MCF 10A (cell line): ENCODE data around the gene NLRC5. TPM values are rescaled to one million over a fixed set of nuclear protein-coding genes. Genes with fewer than 3 reads are reported as not detected.

Experiments used
- BruUV-seq: library from RNA; stranded (reverse); fragments of 400-500 nt; replicated peaks from 2 replicates; lab custom pipeline; 2021; lab: Mats Ljungman, UMichigan
- CTCF ChIA-PET: fragments of 300-600 bp; sonication (Branson Sonifier 250); formaldehyde crosslinking; extraction: SDS; loops from one replicate; lab custom pipeline; 2021; ENCODE audit warnings: antibody characterized with exemption, inconsistent platforms; lab: Yijun Ruan, JAX
- POLR2A ChIA-PET: fragments of 300-600, 350-650 bp; sonication (Branson Sonifier 250); formaldehyde crosslinking; extraction: SDS; loops from one replicate; lab custom pipeline; 2020; ENCODE audit warnings: antibody characterized with exemption, inconsistent platforms; lab: Yijun Ruan, JAX
- DNase-seq: peaks from one replicate; pipeline ENCODE4 v3.0.0-alpha.2; 2018; ENCODE audit not compliant: unreplicated experiment
- H3K27ac Mint-ChIP-seq: one replicate; pipeline ENCODE4 v1.8.0; 2022; ENCODE audit warnings: mild to moderate bottlenecking, low read depth, mixed read lengths; ENCODE audit not compliant: unreplicated experiment
- H3K27me3 Mint-ChIP-seq: one replicate; pipeline ENCODE4 v1.8.0; 2022; ENCODE audit warnings: mixed read lengths; ENCODE audit not compliant: insufficient read depth, unreplicated experiment
- H3K36me3 Mint-ChIP-seq: one replicate; pipeline ENCODE4 v1.8.0; 2022; ENCODE audit warnings: mild to moderate bottlenecking, moderate library complexity, mixed read lengths; ENCODE audit not compliant: insufficient read depth, unreplicated experiment
- H3K4me1 Mint-ChIP-seq: one replicate; pipeline ENCODE4 v1.8.0; 2022; ENCODE audit warnings: mixed read lengths; ENCODE audit not compliant: insufficient read depth, unreplicated experiment
- H3K4me3 Mint-ChIP-seq: one replicate; pipeline ENCODE4 v1.8.0; 2022; ENCODE audit warnings: mild to moderate bottlenecking, moderate library complexity, mixed read lengths; ENCODE audit not compliant: unreplicated experiment
- H3K9me3 Mint-ChIP-seq: one replicate; pipeline ENCODE4 v1.8.0; 2022; ENCODE audit warnings: mixed read lengths; ENCODE audit not compliant: unreplicated experiment
- CTCF ChIP-seq: fragments of 200-600 bp; IDR thresholded peaks from one replicate; pipeline ENCODE4 v1.8.0; 2022; ENCODE audit warnings: antibody characterized with exemption, mild to moderate bottlenecking; ENCODE audit not compliant: unreplicated experiment
- intact Hi-C: fragments of 100-400 bp; cut with micrococcal nuclease; formaldehyde crosslinking; loops from 2 replicates; pipeline ENCODE4 v1.14.1; 2022
- total RNA-seq: library from RNA; stranded (reverse); gene quantifications from 2 replicates; pipeline ENCODE4 v1.2.3, GENCODE V29; 2022

Gene NLRC5
- total RNA-seq, 1 experiment from 2014 or later, result 8.0 TPM

- no peaks in the 10 kb centered on the region for H3K36me3 Mint-ChIP-seq
- CTCF ChIA-PET, result interaction anchor here (0.6 to 1.4 kb wide), 6 partner anchors 16 to 657 kb away, joined by 3 to 4 read pairs (median 3); no protein-coding TSS in a partner anchor
- peak; percentile 64 for DNase-seq
- intact Hi-C loops, result loop anchor here (5.0 kb wide), 1 partner anchor 156 kb away; the partner anchor contains the start of gene ARL2BP
- no peaks in the 10 kb centered on the region for H3K4me1 Mint-ChIP-seq
- H3K4me3 Mint-ChIP-seq, result peak overlapping the region; percentile 60
- no peaks in the 10 kb centered on the region for H3K27me3 Mint-ChIP-seq
- TF ChIP-seq CTCF, result no peak
- H3K27ac Mint-ChIP-seq, result no peak overlapping the region
- no TSS peak for BruUV-seq
- POLR2A ChIA-PET, result interaction anchor here (1.2 to 1.3 kb wide), 2 partner anchors 37 to 94 kb away, joined by 3 to 4 read pairs; partner anchors contain the start of gene PSME3IP1
- H3K9me3 Mint-ChIP-seq, result no peaks in the 10 kb centered on the region
Observed at GRCh38 chr16:57091200-57091974, 102.0 kb downstream of the NLRC5 start.

DNA sequence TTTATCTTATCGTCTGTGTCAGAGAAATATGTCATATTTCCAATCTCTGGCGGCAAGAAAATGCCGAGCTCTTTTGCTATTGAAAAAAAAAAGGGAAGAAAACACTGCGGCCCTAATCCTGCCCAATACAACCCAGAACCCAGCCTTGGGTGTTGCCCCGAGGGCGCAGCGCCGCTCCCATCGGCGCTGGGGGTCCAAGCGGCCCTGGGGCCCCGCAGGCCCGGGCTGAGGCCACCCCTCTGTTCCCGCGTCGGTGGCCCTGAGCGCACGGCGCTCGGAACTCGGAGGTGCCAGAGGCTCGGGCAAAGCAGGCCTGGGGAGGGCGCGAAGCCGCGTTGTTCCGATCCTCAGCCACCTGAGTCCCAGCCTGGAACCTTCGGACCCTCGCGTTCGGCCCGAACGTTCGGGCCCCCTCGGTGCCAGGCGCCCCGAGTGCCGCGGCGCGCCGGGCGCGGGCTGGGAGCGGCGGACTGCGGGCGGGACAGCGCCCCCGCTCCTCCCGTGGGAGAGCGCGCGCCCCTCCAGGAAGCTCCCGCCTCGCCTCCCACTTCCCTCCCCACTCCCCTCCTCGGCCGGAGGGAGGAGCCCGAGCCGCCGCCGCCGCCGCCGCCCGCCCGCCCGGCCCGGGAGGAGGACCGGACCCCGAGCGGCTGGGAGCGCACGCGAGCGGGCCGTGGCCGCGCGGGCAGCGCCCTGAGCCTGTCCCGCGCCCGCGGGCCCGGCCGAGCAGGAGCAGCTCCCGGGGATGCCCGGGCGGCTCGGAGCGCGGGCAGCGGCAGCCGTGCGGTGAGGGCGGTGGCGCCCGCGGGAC, 102.8 kb downstream of the NLRC5 start, which contains the start of gene CPNE2:
Gene CPNE2, plus strand, starts transcription at position 609 of the 811 bp plus-strand sequence. CDS start 18,160 bp downstream, outside the sequence.
- BruUV-seq, result no TSS peak
- no peaks in the 10 kb centered on the region for H3K4me1 Mint-ChIP-seq
- DNase-seq, result peak; percentile 44
- no peaks in the 10 kb centered on the region for H3K36me3 Mint-ChIP-seq
- ChIA-PET POLR2A (interaction anchor here (1.0 to 1.3 kb wide), 4 partner anchors 36 to 174 kb away, joined by 3 to 4 read pairs (median 3); partner anchors contain the start of gene PSME3IP1), CTCF (interaction anchor here (0.5 to 10.4 kb wide), 20 partner anchors 8 to 658 kb away, joined by 3 to 74 read pairs (median 4); no protein-coding TSS in a partner anchor)
- no peaks in the 10 kb centered on the region for H3K9me3 Mint-ChIP-seq
- peak within 1 kb of the TSS; percentile 69 for H3K4me3 Mint-ChIP-seq
- intact Hi-C loops, result loop anchor here (2.0 to 5.0 kb wide), 2 partner anchors 77 to 155 kb away; partner anchors contain the start of gene ARL2BP
- no peaks in the 10 kb centered on the region for H3K27me3 Mint-ChIP-seq
- H3K27ac Mint-ChIP-seq, result no peak within 1 kb of the TSS
- TF ChIP-seq CTCF, result peak; percentile 9

GRCh38 chr16:57092786-57093411, 103.5 kb downstream of the NLRC5 start:
- ChIA-PET CTCF (interaction anchor here (0.5 to 10.4 kb wide), 24 partner anchors 9 to 523 kb away, joined by 3 to 74 read pairs (median 4); no protein-coding TSS in a partner anchor), POLR2A (interaction anchor here (1.0 to 1.3 kb wide), 5 partner anchors 35 to 173 kb away, joined by 3 to 6 read pairs (median 3); partner anchors contain the start of gene PSME3IP1)
- peak; percentile 73 for TF ChIP-seq CTCF
- DNase-seq, result no peak
- Mint-ChIP-seq H3K9me3 (no peaks in the 10 kb centered on the region), H3K36me3 (no peaks in the 10 kb centered on the region), H3K27me3 (no peaks in the 10 kb centered on the region), H3K4me1 (no peaks in the 10 kb centered on the region), H3K4me3 (peak overlapping the region; percentile 69), H3K27ac (no peak overlapping the region)
- BruUV-seq, result no TSS peak
- intact Hi-C loops, result loop anchor here (2.0 to 5.0 kb wide), 2 partner anchors 76 to 154 kb away; partner anchors contain the start of gene ARL2BP
